K562 (cell line): Measurements from ENCODE around the gene VEGFB. TPM values are rescaled to one million over a fixed set of nuclear protein-coding genes. Genes with fewer than 3 reads are reported as not detected.

Experiments
- ILF3 ChIP-seq: fragments of 450-650 bp; IDR thresholded peaks from 2 replicates; pipeline ENCODE4 v1.6.1; 2018; ENCODE audit warnings: antibody characterized with exemption, mild to moderate bottlenecking, moderate library complexity, borderline replicate concordance
- MAFF ChIP-seq: IDR thresholded peaks from 2 replicates; pipeline ENCODE4 v1.6.1; 2012; ENCODE audit warnings: low read length, improper control_type of control experiment
- SAP30 ChIP-seq: fragments of 200-600 bp; sonication (generic); IDR thresholded peaks from 2 replicates; pipeline ENCODE4 v1.6.1; 2012; ENCODE audit warnings: borderline replicate concordance, low read depth, mild to moderate bottlenecking, moderate library complexity, low read length, control low read depth, inconsistent platforms; ENCODE audit not compliant: insufficient read depth, poor library complexity, severe bottlenecking
- SOX6 ChIP-seq: fragments of 450-650 bp; IDR thresholded peaks from 2 replicates; pipeline ENCODE4 v1.6.1; 2014; ENCODE audit warnings: mild to moderate bottlenecking
- TRIM24 ChIP-seq, 2 experiments: fragments of 450-650 bp; IDR thresholded peaks; 2 replicates each; pipeline ENCODE4 v1.6.1; 2016
- ZNF318 ChIP-seq, 2 experiments: fragments of 450-650 bp; IDR thresholded peaks; 2 replicates each; pipeline ENCODE4 v1.6.1; 2016; ENCODE audit warnings: mild to moderate bottlenecking in 2 of 2, borderline replicate concordance in 1 of 2, low read depth in 1 of 2, moderate library complexity in 1 of 2
- polyA plus RNA-seq, 8 experiments: library from polyadenylated mRNA; depleted of rRNA in 4 of 8; stranded (reverse) in 5 of 8; unstranded in 3 of 8; fragments of >200 nt; fragmentation: Nextera tagmentation in 2 of 8; fragmentation: Illumina TruSeq in 1 of 8; extraction: Ambion mirVana in 2 of 8; extraction: Trizol in 1 of 8; gene quantifications; 2 replicates each; pipeline versions ENCODE4 v1.2.1 to v1.2.3, GENCODE V29; 2011 to 2014; ENCODE audit warnings: inconsistent platforms in 1 of 8, missing spikeins in 1 of 8
- total RNA-seq, 7 experiments: library from RNA; depleted of rRNA in 6 of 7; stranded (reverse); fragments of >200 nt in 6 of 7; fragmentation: Illumina TruSeq in 2 of 7; extraction: Trizol in 2 of 7; gene quantifications; 2 replicates each; pipeline versions ENCODE4 v1.2.1 to v1.2.3, GENCODE V29; 2011 to 2021; ENCODE audit warnings: low replicate concordance in 1 of 7
- TF ChIP-seq, protein P1 (sequence below): fragments of 450-650 bp; IDR thresholded peaks from 2 replicates; pipeline ENCODE4 v1.6.1; 2016; ENCODE audit warnings: missing biosample characterization, missing genetic modification characterization
- TF ChIP-seq, protein P2 (sequence below): fragments of 450-650 bp; formaldehyde crosslinking; IDR thresholded peaks from 2 replicates; pipeline ENCODE4 v1.4.0; 2022; ENCODE audit warnings: missing genetic modification characterization
- TF ChIP-seq, protein P3 (sequence below): fragments of 450-650 bp; IDR thresholded peaks from 2 replicates; pipeline ENCODE4 v1.6.1; 2018; ENCODE audit not compliant: partially characterized antibody

Gene VEGFB
- total and polyA plus RNA-seq, 9 of the 15 experiments (the other 6 are each of a cell fraction or from before 2014, with no cell fraction given) = 11.0 to 83.4 (median 25.7) TPM

DNA sequence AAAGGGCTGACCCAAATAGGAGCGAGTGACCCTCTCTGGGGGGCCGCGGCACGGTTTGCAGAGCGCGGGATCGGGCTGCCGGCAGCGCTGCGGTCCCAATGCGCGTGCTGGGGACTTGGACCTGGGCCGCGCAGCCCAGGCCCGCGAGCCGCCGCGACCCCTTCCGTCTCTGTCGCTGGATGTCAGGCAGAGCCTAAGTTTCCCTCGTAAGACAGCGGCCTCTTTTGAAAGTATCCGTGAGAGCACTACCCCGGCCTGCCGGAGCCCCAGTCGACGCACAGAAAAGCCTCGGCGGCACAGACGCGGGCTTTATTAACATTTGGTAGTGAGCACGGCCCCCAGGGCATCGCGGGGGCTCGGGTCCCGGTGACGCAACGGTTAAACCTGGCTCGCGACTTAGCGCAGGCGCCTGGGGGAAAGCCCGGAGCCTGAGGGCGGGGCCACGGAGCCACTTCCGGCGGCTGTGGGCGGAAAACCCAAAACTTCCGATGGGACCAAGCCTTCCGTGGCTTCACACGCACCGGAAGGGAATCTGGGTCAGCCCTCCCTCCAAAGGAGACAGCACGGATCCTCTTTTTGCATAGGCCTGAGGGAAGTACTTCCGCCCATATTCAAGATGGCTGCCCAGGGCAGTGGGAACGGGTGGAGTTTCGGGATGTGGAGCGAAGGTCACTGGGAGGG is 35.3 kb downstream of the VEGFB start (continued):
- TF ChIP-seq, protein P1, sequence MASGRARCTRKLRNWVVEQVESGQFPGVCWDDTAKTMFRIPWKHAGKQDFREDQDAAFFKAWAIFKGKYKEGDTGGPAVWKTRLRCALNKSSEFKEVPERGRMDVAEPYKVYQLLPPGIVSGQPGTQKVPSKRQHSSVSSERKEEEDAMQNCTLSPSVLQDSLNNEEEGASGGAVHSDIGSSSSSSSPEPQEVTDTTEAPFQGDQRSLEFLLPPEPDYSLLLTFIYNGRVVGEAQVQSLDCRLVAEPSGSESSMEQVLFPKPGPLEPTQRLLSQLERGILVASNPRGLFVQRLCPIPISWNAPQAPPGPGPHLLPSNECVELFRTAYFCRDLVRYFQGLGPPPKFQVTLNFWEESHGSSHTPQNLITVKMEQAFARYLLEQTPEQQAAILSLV (tag) = peak; percentile 73; the same call in 1 of the 2 replicates
- TF ChIP-seq, protein P2, sequence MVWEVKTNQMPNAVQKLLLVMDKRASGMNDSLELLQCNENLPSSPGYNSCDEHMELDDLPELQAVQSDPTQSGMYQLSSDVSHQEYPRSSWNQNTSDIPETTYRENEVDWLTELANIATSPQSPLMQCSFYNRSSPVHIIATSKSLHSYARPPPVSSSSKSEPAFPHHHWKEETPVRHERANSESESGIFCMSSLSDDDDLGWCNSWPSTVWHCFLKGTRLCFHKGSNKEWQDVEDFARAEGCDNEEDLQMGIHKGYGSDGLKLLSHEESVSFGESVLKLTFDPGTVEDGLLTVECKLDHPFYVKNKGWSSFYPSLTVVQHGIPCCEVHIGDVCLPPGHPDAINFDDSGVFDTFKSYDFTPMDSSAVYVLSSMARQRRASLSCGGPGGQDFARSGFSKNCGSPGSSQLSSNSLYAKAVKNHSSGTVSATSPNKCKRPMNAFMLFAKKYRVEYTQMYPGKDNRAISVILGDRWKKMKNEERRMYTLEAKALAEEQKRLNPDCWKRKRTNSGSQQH = peak; percentile 83; the same call in 1 of the 2 replicates
- TF ChIP-seq TRIM24 (IDR thresholded peaks at IDR 0.05) (peak in 1 of 2 experiments; percentile 76; a peak in 1 of 4 replicates), MAFF (0 out of 2 replicates have a peak, but pooled peaks have one; percentile 8), ILF3 (0 out of 2 replicates have a peak, but pooled peaks have one; percentile 1), SOX6 (0 out of 2 replicates have a peak, but pooled peaks have one; percentile 4), ZNF318 (IDR thresholded peaks at IDR 0.05; ENCODE audit: borderline replicate concordance in 1 of 2, low read depth in 1 of 2) (no peak), SAP30 (no peak)
- TF ChIP-seq, protein P3, sequence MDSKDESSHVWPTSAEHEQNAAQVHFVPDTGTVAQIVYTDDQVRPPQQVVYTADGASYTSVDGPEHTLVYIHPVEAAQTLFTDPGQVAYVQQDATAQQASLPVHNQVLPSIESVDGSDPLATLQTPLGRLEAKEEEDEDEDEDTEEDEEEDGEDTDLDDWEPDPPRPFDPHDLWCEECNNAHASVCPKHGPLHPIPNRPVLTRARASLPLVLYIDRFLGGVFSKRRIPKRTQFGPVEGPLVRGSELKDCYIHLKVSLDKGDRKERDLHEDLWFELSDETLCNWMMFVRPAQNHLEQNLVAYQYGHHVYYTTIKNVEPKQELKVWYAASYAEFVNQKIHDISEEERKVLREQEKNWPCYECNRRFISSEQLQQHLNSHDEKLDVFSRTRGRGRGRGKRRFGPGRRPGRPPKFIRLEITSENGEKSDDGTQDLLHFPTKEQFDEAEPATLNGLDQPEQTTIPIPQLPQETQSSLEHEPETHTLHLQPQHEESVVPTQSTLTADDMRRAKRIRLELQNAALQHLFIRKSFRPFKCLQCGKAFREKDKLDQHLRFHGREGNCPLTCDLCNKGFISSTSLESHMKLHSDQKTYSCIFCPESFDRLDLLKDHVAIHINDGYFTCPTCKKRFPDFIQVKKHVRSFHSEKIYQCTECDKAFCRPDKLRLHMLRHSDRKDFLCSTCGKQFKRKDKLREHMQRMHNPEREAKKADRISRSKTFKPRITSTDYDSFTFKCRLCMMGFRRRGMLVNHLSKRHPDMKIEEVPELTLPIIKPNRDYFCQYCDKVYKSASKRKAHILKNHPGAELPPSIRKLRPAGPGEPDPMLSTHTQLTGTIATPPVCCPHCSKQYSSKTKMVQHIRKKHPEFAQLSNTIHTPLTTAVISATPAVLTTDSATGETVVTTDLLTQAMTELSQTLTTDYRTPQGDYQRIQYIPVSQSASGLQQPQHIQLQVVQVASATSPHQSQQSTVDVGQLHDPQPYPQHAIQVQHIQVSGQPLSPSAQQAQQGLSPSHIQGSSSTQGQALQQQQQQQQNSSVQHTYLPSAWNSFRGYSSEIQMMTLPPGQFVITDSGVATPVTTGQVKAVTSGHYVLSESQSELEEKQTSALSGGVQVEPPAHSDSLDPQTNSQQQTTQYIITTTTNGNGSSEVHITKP = peak; percentile 10
